ENCODE measurements around the gene MYLK. TPM values are rescaled to one million over a fixed set of nuclear protein-coding genes. Genes with fewer than 3 reads are reported as not detected.

Gene MYLK
- total and polyA plus RNA-seq, 9 of the 15 experiments (the other 6 are each of a cell fraction or from before 2014, with no cell fraction given) = 0.11 to 0.53 (median 0.18) TPM; not detected in 2

DNA sequence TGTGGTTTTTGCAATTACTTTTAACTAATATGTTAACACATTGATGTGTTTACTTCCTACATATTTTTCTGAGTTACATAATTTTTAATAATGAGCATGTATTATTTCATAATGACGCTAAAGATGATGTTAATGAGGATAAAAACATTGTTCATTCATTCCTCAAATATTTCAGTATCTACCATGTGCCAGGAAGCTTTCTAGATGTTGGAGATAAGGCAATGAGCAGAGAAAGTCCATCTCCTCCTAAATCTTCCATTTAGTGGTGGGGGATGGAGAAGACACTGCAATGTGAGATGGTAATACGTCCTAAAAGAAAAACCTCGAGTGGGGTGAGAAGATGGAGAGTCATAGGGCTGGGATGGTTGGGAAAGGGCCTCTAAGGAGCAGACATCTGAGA, 132.7 kb downstream of the MYLK start:
- Histone ChIP-seq H3K4me1 (replicated peaks in 1 of 2; ENCODE audit: control insufficient read depth in 2 of 2, insufficient read depth in 2 of 2, low read length in 2 of 2) (no peaks in the 10 kb centered on the region), H3K4me3 (no peak overlapping the region), H3K27ac (ENCODE audit: extremely low read depth, low read depth, low read length) (no peak overlapping the region), H3K4me2 (ENCODE audit: insufficient read depth, low read length) (no peak overlapping the region), H3K27me3 (ENCODE audit: control insufficient read depth in 2 of 2, insufficient read depth in 2 of 2, low read length in 2 of 2) (peaks cover 0 to 4% of the 10 kb centered on the region in 2 experiments; a peak in 1 of 5 replicates), H3K9me1 (ENCODE audit: control insufficient read depth, insufficient read depth, low read length) (no peaks in the 10 kb centered on the region), H4K20me1 (replicated peaks; ENCODE audit: control insufficient read depth, insufficient read depth, low read length) (no peaks in the 10 kb centered on the region), H3K9me3 (replicated peaks; ENCODE audit: control insufficient read depth, insufficient read depth, low read depth, low read length) (no peaks in the 10 kb centered on the region), H3K9ac (ENCODE audit: insufficient read depth in 1 of 2, low read depth in 2 of 2, low read length in 2 of 2) (no peak overlapping the region), H2AFZ (ENCODE audit: low read depth, low read length) (no peak overlapping the region), H3K36me3 (ENCODE audit: control insufficient read depth, insufficient read depth, low read length) (no peaks in the 10 kb centered on the region), H3K79me2 (ENCODE audit: control insufficient read depth, insufficient read depth, low read length) (no peaks in the 10 kb centered on the region)
- no TSS peak for BruUV-seq (replicated peaks)
- ChIA-PET POLR2A (interaction anchor here (0.6 kb wide), 1 partner anchor 101 kb away, joined by 3 read pairs; no protein-coding TSS in a partner anchor), CTCF (ENCODE audit: low intra/inter-chr PET ratio) (no interaction called here)
- no peak for DNase-seq (ENCODE audit: extremely low read depth in 1 of 4, low spot score in 3 of 4)
- no peak for FAIRE-seq
- ATAC-seq = no peak
- intact Hi-C loops (cut with micrococcal nuclease) = no loop called here
- TF ChIP-seq PREB (CRISPR knock-in tag; IDR thresholded peaks at IDR 0.05) (no peak), ZNF561 (CRISPR knock-in tag; conservative IDR thresholded peaks at IDR 0.05) (no peak), RAD51 (IDR thresholded peaks at IDR 0.05; ENCODE audit: borderline replicate concordance, low read depth) (no peak), ZNF449 (CRISPR knock-in tag; IDR thresholded peaks at IDR 0.05) (no peak), KAT7 (CRISPR knock-in tag; IDR thresholded peaks at IDR 0.05; ENCODE audit: borderline replicate concordance) (no peak), SLC30A9 (CRISPR knock-in tag; IDR thresholded peaks at IDR 0.05) (no peak), CREB3 (tag; conservative IDR thresholded peaks at IDR 0.05; ENCODE audit: low read depth) (no peak), MYNN (IDR thresholded peaks at IDR 0.05) (no peak), MYNN (CRISPR knock-in tag; IDR thresholded peaks at IDR 0.05) (no peak)
- in situ Hi-C loops (cut with MboI) = no loop called here
- 2% methylated on average over 3 of the region's 3 CpGs for WGBS (ENCODE audit: insufficient coverage, low coverage, missing lambda C conversion rate)

Measured in K562 (cell line).